Activated B cell treated with CpG ODN at 0.5 μM for 24 hours (primary cell): ENCODE results near the gene KLRC3. TPM values are rescaled to one million over a fixed set of nuclear protein-coding genes. Genes with fewer than 3 reads are reported as not detected.

Source experiments
- ATAC-seq: fragments of 200-7000 bp; cut with Tn5 transposase; one replicate; pipeline ENCODE4 v1.10.0; 2021; ENCODE audit warnings: low read depth, mild to moderate bottlenecking, moderate library complexity
- CTCF ChIA-PET: fragments of 350-600 bp; sonication (Branson Sonifier 250); formaldehyde crosslinking; loops from one replicate; lab custom pipeline; 2021; ENCODE audit warnings: antibody characterized with exemption; lab: Charles Lee
- POLR2A ChIA-PET: fragments of 350-600 bp; sonication (Branson Sonifier 250); formaldehyde crosslinking; loops from one replicate; lab custom pipeline; 2021; ENCODE audit warnings: antibody characterized with exemption; lab: Charles Lee
- DNase-seq: peaks from one replicate; pipeline ENCODE4 v3.0.0; 2022
- H3K27ac Mint-ChIP-seq: one replicate; pipeline ENCODE4 v1.8.0; 2020; ENCODE audit warnings: mixed read lengths
- H3K27me3 Mint-ChIP-seq: one replicate; pipeline ENCODE4 v1.8.0; 2021; ENCODE audit warnings: mixed read lengths
- H3K36me3 Mint-ChIP-seq: one replicate; pipeline ENCODE4 v1.8.0; 2021; ENCODE audit warnings: low read depth, mixed read lengths
- H3K4me1 Mint-ChIP-seq: one replicate; pipeline ENCODE4 v1.8.0; 2021; ENCODE audit warnings: mixed read lengths
- H3K4me3 Mint-ChIP-seq: one replicate; pipeline ENCODE4 v1.8.0; 2020; ENCODE audit warnings: mild to moderate bottlenecking, mixed read lengths
- H3K9me3 Mint-ChIP-seq: one replicate; pipeline ENCODE4 v1.8.0; 2020; ENCODE audit warnings: mixed read lengths
- CTCF ChIP-seq: fragments of 200-600 bp; IDR thresholded peaks from one replicate; pipeline ENCODE4 v1.8.0; 2022; ENCODE audit warnings: antibody characterized with exemption, mild to moderate bottlenecking
- intact Hi-C: fragments of 100-400 bp; cut with micrococcal nuclease; formaldehyde crosslinking; loops from one replicate; pipeline ENCODE4 v1.15.1; 2024
- total RNA-seq: library from RNA; stranded (reverse); gene quantifications from 2 replicates; pipeline ENCODE4 v1.2.3, GENCODE V29; 2022

KLRC3 gene
- total RNA-seq, 1 donor from 2014 or later: not detected

GRCh38 chr12:10363658-10363913 is 56.8 kb downstream of the KLRC3 start:
- H3K27me3 Mint-ChIP-seq: peaks cover 4% of the 10 kb centered on the region
- H3K9me3 Mint-ChIP-seq: peaks cover 6% of the 10 kb centered on the region
- DNase-seq: no peak
- peaks cover 7% of the 10 kb centered on the region for H3K4me1 Mint-ChIP-seq
- peaks cover 4% of the 10 kb centered on the region for H3K36me3 Mint-ChIP-seq
- H3K4me3 Mint-ChIP-seq: no peak overlapping the region
- H3K27ac Mint-ChIP-seq: no peak overlapping the region
- ChIA-PET POLR2A (no interaction called here), CTCF (no interaction called here)
- no peak for ATAC-seq
- intact Hi-C loops: loop anchor here (5.0 to 10.0 kb wide), 3 partner anchors 419 to 1994 kb away; partner anchors contain the start of gene BORCS5
- TF ChIP-seq CTCF: no peak

GRCh38 chr12:10362828-10363657 is 57.4 kb downstream of the KLRC3 start:
- DNase-seq (no peak), ATAC-seq (no peak)
- intact Hi-C loops: loop anchor here (5.0 to 10.0 kb wide), 3 partner anchors 418 to 1994 kb away; partner anchors contain the start of gene BORCS5
- TF ChIP-seq CTCF: no peak
- Mint-ChIP-seq H3K4me3 (no peak overlapping the region), H3K4me1 (peaks cover 7% of the 10 kb centered on the region), H3K36me3 (peaks cover 2% of the 10 kb centered on the region), H3K9me3 (peaks cover 4% of the 10 kb centered on the region), H3K27me3 (peaks cover 4% of the 10 kb centered on the region), H3K27ac (no peak overlapping the region)
- CTCF ChIA-PET: no interaction called here
- POLR2A ChIA-PET: no interaction called here

GRCh38 chr12:10362325-10362724 is 58.1 kb downstream of the KLRC3 start:
- CTCF ChIA-PET: no interaction called here
- Mint-ChIP-seq H3K4me3 (no peak overlapping the region), H3K27me3 (peaks cover 8% of the 10 kb centered on the region), H3K9me3 (peaks cover 2% of the 10 kb centered on the region), H3K27ac (peak overlapping the region; percentile 56), H3K36me3 (no peaks in the 10 kb centered on the region), H3K4me1 (peaks cover 7% of the 10 kb centered on the region)
- DNase-seq: no peak
- intact Hi-C loops: loop anchor here (5.0 to 10.0 kb wide), 3 partner anchors 418 to 1995 kb away; partner anchors contain the start of gene BORCS5
- POLR2A ChIA-PET: no interaction called here
- no peak for TF ChIP-seq CTCF
- ATAC-seq: no peak

Other genes starting within 250 kb of the KLRC3 start
- gene OLR1, start 248.5 kb downstream of the KLRC3 start, total RNA-seq: 0.12 TPM in 1 of 2 replicates, not detected in the other
- gene TMEM52B, start 241.6 kb downstream of the KLRC3 start, total RNA-seq: not detected in 2 replicates
- gene GABARAPL1, start 207.7 kb downstream of the KLRC3 start, total RNA-seq: 2.1 and 2.5 TPM in 2 replicates
- gene KLRD1, start 112.7 kb downstream of the KLRC3 start, total RNA-seq: 0.24 and 0.27 TPM in 2 replicates
- 0.56 and 0.98 TPM in 2 replicates for gene KLRK1, start 30.6 kb downstream of the KLRC3 start, total RNA-seq
- not detected in 2 replicates for gene KLRC4, start 10.8 kb downstream of the KLRC3 start, total RNA-seq
- gene KLRC2, start 15.4 kb upstream of the KLRC3 start, total RNA-seq: not detected in 2 replicates
- gene KLRC1, start 32.8 kb upstream of the KLRC3 start, total RNA-seq: not detected in 2 replicates
- gene EIF2S3B, start 85.3 kb upstream of the KLRC3 start, total RNA-seq: 0.64 and 0.83 TPM in 2 replicates
- gene MAGOHB, start 193.0 kb upstream of the KLRC3 start, total RNA-seq: 25.0 and 28.8 TPM in 2 replicates